Measurements from ENCODE around the gene AZGP1.
"Not testable (repeated sequence)": the region's sequence is repeated elsewhere in the genome, so short reads cannot be mapped to it uniquely, and the experiment has no call there.

AZGP1 gene

DNA sequence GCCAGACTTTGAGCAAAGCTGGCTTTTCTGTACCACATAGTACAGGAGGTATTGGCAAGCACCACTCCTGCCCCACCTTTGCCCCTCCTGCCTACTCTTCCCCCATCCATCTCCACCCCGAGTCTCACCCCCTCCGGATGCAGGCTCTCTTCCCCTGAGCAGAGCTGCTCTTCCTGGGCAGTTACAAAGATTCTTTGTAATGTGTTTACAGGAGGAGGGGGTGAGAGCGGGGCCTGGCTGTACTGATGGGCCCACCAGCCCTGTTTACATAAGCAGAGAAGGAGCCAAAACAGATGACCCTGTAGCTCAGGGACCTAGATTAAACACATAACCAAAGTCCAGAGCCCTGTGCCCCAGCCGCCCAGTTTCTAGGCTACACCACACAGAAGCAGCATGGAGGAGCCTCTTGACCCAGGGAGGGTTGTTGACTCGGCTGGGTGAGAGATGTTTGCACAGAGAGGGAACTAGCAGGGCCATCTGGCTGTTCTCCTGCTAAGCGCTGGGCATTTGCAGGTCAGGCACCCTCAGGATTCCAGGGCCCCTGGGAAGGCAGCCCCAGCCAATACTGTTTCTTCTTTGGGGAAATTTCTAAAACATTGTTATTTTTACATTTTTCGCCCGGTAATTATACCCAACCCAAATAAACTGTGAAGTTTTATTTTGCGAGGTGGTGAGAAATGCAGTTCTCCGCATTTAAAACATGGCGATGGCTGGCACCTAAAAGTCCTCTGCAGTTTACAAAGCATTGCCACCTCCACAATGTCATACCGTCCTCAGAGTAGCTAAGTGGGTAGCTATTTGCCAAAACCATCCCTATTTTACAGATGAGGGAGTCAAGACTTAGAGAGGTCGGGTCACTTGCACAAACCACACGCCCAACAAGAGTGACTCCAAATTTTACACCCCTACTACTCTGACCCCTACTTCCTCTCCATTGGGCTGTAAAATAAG, 28.2 kb upstream of the AZGP1 start:
- H3K4me3 ChIP-seq (ENCODE audit: low read depth, low read length): no peak overlapping the region

DNA sequence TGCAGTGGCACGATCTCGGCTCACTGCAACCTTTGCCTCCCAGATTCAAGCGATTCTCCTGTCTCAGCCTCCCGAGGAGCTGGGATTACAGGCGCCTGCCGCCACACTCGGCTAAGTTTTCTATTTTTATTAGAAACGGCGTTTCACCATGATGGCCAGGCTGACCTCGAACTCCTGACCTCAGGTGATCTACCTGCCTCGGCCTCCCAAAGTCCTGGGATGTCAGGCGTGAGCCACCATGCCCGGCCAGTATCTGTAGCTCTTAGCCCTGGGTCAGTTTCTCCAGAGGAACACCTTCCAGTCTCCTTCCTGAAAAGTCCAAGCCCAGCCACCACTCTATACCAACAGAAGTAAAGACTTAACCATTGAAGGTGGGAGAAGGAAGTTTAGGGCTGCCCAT, 24.4 kb upstream of the AZGP1 start:
- no peak overlapping the region for H3K4me3 ChIP-seq (ENCODE audit: low read depth, low read length)
- no peak for DNase-seq (ENCODE audit: low read depth)

More for the DNA sequence above, 28.2 kb upstream of the AZGP1 start:
- no peak for DNase-seq (ENCODE audit: low read depth)

DNA sequence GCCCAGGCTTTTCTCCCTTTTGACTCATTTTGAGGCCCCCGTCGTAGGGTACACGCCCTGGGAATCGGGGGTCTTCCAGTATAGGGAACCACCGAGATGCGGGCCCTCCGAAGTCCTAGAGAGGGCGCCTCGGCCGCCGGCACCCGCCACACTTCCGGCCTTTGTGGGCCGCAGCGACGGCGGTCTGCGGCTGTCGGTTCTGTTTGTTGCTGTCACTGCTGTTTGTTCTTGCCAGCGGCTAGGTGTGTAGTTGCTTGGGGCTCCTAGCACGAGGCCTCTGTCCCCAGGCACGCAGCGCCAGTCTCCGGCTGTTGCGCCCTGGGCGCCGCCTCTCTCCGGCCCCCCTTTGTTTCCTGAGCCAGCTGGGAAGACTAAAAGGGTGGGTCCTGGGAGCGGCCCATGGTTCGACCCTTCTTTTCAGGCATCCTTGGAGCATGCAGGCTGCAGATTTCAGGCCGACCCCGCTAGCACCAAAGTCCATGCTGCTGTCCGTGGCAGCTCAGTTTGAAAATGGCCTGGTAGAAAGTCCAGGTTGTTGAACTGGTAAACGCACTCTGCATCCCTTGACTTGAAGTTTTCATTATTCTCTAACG, 21.8 kb upstream of the AZGP1 start:
- peak overlapping the region; percentile 41 for H3K4me3 ChIP-seq (ENCODE audit: low read depth, low read length)
- no peak for DNase-seq (ENCODE audit: low read depth)

DNA sequence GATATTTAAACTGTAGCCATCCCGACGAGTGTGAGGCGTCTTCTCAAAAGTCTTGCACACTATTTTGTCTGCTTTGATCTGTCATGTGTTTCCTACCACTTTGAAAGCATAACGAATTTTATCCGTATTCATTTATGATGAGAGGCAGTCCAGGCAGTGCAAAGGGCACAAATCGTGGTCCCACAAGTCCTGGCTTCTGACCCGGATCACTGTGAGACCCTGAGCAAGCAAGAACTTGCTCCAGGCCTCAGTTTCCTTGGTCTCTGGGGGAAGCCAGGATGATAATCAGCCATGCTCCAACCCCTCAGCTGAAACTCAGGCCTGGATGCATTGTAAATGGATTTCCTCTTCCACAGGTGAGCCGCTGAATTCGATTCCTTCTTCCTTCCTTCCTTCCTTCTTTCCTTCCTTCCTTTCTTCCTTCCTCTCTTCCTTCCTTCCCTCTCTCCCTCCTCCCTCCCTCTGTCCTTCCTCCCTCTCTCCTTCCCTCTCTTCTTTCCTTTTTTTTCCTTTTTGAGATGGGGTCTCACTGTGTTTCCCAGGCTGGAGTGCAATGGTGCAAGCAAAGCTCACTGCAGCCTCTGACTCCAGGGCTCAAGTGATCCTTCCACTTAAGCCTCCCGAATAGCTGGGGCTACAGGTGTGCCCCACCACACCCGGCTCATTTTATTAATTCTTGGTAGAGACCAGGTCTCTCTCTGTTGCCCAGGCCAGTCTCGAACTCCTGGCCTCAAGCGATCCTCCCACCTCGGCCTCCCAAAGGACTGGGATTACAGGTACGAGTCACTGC, 21.1 kb upstream of the AZGP1 start:
- peak overlapping the region; percentile 41 for H3K4me3 ChIP-seq (ENCODE audit: low read depth, low read length)
- no peak for DNase-seq (ENCODE audit: low read depth)

DNA sequence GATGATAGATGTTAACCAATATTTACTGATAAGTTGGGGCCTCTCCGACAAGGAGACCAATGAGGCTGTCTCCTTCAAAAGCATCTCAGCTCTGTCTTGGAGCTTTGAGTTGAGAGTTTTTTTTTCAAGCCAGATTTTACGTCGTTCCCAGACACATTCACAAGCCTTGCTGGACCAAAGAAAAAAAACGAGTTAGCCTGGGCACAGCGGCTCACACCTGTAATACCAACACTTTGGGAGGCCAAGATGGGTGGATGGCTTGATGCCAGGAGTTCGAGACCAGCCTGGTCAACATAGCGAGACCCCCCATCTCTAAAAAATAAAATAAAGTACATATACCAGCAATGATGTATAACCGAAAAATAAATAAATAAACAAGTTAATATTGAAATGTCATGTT, 19.0 kb upstream of the AZGP1 start:
- H3K4me3 ChIP-seq (ENCODE audit: low read depth, low read length): no peak overlapping the region

DNA sequence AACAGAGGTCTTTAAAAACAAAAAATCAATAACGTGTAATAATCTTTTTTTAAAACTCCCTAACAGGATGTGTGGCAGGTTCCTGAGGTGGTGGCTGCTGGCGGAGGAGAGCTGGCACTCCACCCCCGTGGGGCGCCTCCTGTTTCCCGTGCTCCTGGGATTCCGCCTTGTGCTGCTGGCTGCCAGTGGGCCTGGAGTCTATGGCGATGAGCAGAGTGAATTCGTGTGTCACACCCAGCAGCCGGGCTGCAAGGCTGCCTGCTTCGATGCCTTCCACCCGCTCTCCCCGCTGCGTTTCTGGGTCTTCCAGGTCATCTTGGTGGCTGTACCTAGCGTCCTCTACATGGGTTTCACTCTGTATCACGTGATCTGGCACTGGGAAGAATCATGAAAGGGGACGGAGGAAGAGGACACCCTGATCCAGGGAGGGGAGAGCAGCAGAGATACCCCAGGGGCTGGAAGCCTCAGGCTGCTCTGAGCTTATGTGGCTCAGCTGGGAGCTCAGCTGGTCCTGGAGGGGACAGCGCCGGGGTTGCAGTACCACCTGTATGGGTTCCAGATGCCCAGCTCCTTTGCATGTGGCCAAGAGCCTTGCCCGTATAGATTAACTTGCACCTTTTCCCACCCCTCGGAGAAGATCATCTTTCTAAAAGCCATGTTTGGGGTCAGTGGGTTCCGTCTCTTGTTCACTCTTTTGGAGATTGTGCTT, 16.7 kb upstream of the AZGP1 start:
- H3K4me3 ChIP-seq (ENCODE audit: low read depth, low read length): no peak overlapping the region

More for the DNA sequence above, 19.0 kb upstream of the AZGP1 start:
- DNase-seq (ENCODE audit: low read depth): no peak

DNA sequence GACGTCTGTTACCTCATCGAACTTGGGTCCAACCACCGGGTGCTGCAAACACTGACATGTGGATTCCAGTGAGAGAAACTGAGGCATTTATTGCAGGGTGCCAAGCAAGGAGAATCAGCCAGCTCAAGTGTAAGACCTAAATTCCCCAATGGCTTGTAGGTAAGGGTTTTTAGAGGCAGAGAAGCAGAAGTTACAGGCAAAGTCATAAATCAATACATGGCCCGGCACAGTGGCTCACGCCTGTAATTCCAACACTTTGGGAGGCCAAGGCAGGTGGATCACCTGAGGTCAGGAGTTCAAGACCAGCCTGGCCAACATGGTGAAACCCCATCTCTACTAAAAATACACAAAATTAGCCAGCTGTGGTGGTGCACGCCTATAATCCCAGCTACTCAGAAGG, 15.7 kb upstream of the AZGP1 start:
- DNase-seq (ENCODE audit: low read depth); H3K4me3 ChIP-seq (ENCODE audit: low read depth, low read length): not testable (repeated sequence)

More for the DNA sequence above, 16.7 kb upstream of the AZGP1 start:
- no peak for DNase-seq (ENCODE audit: low read depth)

DNA sequence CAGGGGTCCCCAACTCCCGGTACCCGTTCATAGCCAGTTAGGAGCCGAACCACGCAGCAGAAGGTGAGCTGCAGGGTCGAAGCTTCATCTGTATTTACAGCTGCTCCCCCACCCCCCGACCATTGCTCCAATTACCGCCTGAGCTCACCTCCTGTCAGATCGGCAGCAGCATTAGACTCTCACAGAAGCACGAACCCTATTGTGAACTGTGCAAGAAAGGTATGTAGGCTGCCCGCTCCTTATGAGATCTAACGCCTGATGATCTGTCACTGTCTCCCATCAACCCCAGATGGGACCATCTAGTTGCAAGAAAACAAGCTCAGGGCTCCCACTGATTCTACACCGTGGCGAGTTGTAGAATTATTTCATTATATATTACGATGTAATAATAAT, 14.6 kb upstream of the AZGP1 start:
- DNase-seq (ENCODE audit: low read depth): no peak

DNA sequence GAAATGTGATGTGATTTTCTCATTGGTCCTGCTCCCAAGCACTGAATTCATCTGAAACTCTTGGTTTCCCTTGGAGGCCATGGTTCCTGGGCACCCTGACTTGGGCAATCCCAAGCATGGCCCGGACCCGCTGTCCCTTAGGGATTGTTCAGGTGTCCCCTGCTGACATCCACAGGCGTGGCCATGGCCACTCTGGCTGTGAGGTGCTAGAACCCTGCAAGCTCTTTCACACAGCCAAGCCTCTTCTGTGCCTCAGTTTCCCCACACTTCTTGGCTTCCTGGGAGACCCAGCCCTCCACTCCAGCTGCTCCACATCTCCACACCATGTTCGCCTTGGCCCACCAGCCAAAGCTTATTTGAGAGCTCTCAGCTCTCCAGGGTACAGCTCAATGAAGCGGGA, 12.0 kb upstream of the AZGP1 start:
- DNase-seq (ENCODE audit: low read depth): no peak
- no peak overlapping the region for H3K4me3 ChIP-seq (ENCODE audit: low read depth, low read length)

More for the DNA sequence above, 14.6 kb upstream of the AZGP1 start:
- peak overlapping the region; percentile 18 for H3K4me3 ChIP-seq (ENCODE audit: low read depth, low read length)

DNA sequence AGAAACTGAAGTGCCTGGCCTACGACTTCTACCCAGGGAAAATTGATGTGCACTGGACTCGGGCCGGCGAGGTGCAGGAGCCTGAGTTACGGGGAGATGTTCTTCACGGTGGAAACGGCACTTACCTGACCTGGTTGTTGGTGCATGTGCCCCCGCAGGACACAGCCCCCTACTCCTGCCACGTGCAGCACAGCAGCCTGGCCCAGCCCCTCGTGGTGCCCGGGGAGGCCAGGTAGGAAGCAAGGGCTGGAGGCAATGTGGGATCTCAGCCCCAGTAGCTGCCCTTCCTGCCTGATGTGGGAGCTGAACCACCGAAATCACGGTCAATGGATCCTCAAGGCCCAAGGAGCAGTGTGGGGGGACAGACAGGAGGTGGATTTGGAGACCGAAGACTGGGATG, 11.5 kb upstream of the AZGP1 start:
- DNase-seq (ENCODE audit: low read depth); H3K4me3 ChIP-seq (ENCODE audit: low read depth, low read length): not testable (repeated sequence)

DNA sequence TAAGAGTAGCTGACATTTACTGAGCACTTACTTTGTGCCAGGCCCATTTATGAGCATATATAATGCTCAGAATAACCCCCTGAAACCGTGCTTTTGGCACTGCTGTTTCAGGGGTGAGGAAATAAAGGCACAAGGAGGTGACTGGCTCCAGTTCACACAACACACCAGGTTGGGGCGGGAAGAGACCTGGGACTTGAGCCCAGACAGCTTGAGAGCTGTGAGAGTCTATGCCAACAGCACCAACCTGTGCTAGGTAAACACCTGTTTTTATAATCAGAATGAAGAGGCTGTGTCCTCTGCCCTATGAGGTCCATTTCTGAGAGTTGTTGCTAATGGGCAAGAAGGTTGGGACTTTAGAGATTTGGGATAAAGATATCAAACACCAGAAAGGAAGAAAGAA, 8.8 kb upstream of the AZGP1 start:
- no peak overlapping the region for H3K4me3 ChIP-seq (ENCODE audit: low read depth, low read length)
- DNase-seq (ENCODE audit: low read depth): no peak

DNA sequence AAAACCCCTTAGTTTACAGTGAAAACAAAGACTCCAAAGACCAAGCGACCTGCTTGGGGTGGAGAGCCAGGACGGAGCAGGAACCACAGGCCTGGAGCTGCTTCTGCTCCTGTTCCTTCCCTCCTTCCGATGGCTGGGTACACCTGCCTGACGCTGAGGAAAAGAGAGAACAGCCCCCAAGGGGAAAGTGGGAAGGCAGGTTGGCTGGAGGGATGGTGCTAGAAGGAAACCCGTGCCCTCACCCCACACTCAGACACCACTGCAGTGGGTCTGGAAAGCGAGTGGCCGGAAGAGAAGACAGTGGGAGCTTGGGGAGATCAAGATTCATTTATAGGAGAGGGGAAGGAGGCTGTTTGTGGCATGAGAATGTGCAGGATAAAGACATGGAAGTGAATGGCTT, 5.2 kb upstream of the AZGP1 start:
- H3K4me3 ChIP-seq (ENCODE audit: low read depth, low read length); DNase-seq (ENCODE audit: low read depth): not testable (repeated sequence)

DNA sequence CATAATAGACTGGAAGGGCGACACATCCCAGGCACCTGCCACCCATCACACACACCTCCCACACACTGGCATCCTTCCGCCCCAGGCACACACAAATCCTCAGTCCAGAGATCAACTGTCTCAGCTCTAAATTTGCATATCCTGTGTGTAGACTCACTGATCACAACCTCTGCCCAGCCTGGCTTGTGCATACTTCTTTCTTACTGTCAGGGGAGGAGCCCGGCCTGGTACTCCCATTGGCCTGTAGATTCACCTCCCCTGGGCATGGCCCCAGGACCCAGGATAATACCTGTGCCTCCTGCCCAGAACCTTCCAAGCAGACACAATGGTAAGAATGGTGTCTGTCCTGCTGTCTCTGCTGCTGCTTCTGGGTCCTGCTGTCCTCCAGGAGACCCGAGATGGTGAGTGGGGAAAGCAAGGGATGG, 4.6 kb upstream of the AZGP1 start:
- not testable (repeated sequence) for DNase-seq (ENCODE audit: low read depth); H3K4me3 ChIP-seq (ENCODE audit: low read depth, low read length)

DNA sequence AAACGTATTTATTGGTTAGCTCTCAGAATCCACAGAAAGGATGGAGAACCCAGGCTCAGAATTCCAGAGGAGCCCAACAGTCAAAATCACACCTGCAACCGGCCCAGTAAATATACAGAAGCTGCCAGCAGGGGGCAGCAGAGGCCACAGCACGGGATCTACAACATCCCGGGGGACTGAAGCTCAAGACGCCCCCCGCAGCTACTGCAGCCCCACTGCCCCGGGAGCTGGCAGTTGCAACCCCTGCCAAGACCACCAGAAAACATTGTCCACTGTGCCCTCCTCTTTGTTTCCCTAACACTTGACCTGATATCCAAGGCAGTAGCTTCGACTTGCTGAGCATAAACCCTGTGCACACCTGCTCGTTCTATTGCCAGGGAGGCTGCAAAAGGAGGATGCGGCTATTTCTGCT, 4.0 kb upstream of the AZGP1 start:
- H3K4me3 ChIP-seq (ENCODE audit: low read depth, low read length); DNase-seq (ENCODE audit: low read depth): not testable (repeated sequence)

DNA sequence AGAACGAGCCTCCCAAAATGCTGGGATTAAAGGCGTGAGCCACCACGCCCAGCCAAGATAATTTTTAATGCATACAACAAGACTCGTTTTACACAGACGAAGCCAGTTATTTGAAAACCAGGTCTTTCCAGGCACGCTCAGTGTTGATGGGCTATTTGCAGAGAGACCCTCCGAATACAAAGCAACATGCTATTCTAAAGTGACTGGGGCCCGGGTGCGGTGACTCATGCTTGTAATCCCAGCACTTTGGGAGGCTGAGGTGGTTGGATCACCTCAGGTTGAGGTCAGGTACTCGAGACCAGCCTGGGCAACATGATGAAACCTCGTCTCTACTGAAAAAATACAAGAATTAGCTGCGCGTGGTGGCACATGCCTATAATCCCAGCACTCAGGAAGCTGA, 795 bp upstream of the AZGP1 start:
- no peak overlapping the region for H3K4me3 ChIP-seq (ENCODE audit: low read depth, low read length)
- no peak for DNase-seq (ENCODE audit: low read depth)

DNA sequence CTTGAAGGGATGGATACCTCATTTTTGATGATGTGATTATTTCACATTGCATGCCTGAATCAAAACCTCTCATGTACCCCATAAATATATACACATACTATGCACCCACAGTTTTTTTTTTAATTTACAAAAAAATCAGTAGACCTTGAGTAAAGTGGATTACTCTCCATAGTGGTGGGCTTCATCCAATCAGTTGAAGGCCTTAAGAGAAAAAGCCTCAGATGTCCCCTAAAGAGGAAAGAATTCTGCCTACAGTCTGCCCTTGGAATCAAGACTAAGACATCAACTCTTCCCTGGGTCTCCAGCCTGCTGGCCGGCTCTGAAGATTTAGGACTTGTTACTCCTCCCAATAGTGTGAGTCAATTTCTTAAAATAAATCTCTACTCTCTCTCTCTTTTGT, 1.1 kb downstream of the AZGP1 start:
- no peak overlapping the region for H3K4me3 ChIP-seq (ENCODE audit: low read depth, low read length)
- DNase-seq (ENCODE audit: low read depth): no peak

DNA sequence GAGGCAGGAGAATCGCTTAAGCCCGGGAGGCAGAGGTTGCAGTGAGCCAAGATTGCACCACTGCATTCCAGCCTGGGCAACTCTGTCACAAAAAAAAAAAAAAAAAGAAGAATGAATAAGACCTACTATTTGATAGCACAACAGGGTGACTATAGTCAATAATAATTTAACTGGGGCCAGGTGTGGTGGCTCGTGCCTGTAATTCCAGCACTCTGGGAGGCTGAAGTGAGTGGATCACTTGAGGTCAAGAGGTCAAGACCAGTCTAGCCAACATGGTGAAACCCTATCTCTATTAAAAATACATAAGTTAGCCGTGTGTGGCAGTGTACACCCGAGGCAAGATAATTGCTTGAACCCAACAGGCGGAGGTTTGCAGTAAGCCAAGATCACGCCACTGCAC, 2.0 kb downstream of the AZGP1 start:
- not testable (repeated sequence) for H3K4me3 ChIP-seq (ENCODE audit: low read depth, low read length); DNase-seq (ENCODE audit: low read depth)

DNA sequence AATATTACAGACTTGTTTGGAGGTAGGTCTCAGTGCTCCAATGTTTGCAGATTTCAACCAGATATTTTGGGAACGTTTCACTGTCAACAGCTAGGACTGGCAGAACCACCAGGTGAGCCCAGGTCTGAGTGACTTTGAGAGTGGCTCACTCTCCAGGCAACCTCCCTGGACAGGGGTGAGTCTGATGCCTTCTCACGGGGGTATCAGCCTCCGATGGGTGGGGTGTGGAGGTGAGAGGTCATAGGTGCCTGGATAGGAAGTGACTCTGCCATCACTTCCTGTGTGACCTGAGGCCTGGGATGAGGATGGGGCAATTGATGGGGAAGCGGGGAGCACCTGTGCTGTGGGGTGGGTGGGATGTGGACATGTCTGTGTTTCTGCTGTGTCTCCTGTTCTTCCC, 4.6 kb downstream of the AZGP1 start:
- DNase-seq (ENCODE audit: low read depth): no peak

DNA sequence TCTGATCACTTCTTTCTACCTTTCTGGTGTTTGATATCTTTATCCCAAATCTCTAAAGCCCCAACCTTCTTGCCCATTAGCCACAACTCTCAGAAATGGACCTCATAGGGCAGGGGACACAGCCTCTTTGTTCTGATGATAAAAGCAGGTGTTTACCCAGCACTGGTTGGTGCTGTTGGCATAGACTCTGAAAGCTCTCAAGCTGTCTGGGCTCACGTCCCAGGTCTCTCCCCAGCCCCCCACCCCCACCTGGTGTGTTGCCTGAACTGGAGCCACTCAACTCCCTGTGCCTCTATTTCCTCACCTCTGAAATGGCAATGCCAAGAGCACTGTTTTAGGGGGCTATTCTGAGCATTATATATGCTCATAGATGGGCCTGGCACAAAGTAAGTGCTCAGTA, 6.0 kb downstream of the AZGP1 start:
- not testable (repeated sequence) for H3K4me3 ChIP-seq (ENCODE audit: low read depth, low read length); DNase-seq (ENCODE audit: low read depth)

More for the DNA sequence above, 4.6 kb downstream of the AZGP1 start:
- no peak overlapping the region for H3K4me3 ChIP-seq (ENCODE audit: low read depth, low read length)

Data from skeletal muscle cell (primary cell).